GM12801 (cell line): Measurements from ENCODE around the gene PTAR1.

Experiments used
- CTCF ChIP-seq: IDR thresholded peaks from one replicate; pipeline ENCODE4 v1.5.1; 2011; ENCODE audit warnings: control low read depth; ENCODE audit not compliant: insufficient read length; ENCODE audit errors: extremely low read depth

Gene PTAR1

GRCh38 chr9:69759421-69760277 lies at the start of gene PTAR1:
Gene PTAR1, minus strand, starts transcription at chr9:69760011. Its CDS starts 73 bp downstream, at chr9:69759938.
- no peak for TF ChIP-seq CTCF

- TF ChIP-seq CTCF = no peak
Measured at GRCh38 chr9:69809304-69809863, 49.6 kb upstream of the PTAR1 start.

- TF ChIP-seq CTCF = no peak
Measured at GRCh38 chr9:69806627-69807026, 46.8 kb upstream of the PTAR1 start.

GRCh38 chr9:69805962-69806515 lies 46.2 kb upstream of the PTAR1 start:
- TF ChIP-seq CTCF = no peak

GRCh38 chr9:69801989-69802388 lies 42.2 kb upstream of the PTAR1 start:
- no peak for TF ChIP-seq CTCF

GRCh38 chr9:69798744-69799143 lies 38.9 kb upstream of the PTAR1 start:
- no peak for TF ChIP-seq CTCF

GRCh38 chr9:69797675-69798074 lies 37.9 kb upstream of the PTAR1 start:
- TF ChIP-seq CTCF = no peak
